Measurements from ENCODE around the gene CTPS2. TPM values are rescaled to one million over a fixed set of nuclear protein-coding genes. Genes with fewer than 3 reads are reported as not detected.

Gene CTPS2
- total RNA-seq, 2 experiments from 2014 or later = 5.6 to 6.8 TPM

DNA sequence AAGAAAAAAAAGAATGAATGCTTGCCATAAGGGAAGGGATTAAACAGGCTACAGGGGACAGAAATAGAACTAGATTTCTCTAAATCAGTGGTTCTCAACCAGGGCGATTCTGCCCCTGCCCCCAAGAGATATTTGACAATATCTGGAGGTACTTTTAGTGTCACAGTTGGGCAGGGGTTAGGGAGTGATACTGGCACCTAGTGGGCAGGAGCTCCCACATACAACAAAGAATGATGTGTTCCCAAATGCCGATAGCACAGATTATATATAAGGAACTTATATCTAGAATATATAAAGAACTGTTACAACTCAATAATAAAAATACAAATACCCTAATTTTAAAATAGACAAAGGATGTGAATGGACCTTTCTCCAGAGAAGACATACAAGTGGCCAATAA lies 47.8 kb downstream of the CTPS2 start:
- Mint-ChIP-seq H3K36me3 (ENCODE audit: low read depth) (no peaks in the 10 kb centered on the region), H3K27ac (no peak overlapping the region), H3K4me3 (no peak overlapping the region), H3K27me3 (ENCODE audit: low read depth) (no peaks in the 10 kb centered on the region), H3K4me1 (ENCODE audit: low read depth) (no peaks in the 10 kb centered on the region), H3K9me3 (no peaks in the 10 kb centered on the region)
- DNase-seq = no peak
- intact Hi-C loops (cut with micrococcal nuclease) = no loop called here
- CTCF ChIA-PET = interaction anchor here (0.7 kb wide), 1 partner anchor 58 kb away, joined by 3 read pairs; no protein-coding TSS in a partner anchor

DNA sequence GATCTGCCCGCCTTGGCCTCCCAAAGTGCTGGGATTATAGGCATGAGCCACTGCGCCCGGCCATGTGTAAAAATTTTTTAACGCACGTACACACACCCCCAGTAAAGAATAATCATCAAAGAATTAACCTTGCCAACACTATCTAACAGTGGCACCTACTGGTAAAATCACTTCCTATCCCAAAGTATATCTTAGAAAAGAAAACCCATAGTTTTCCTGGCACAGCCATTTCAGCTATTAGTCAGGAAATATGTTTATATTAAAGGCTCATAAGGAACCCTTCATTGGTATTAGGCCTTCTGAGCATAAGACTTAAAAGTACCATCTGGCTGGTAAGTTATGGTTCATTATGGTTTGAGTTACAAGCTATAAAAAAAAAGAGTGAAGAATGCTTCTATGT lies 48.4 kb downstream of the CTPS2 start:
- intact Hi-C loops (cut with micrococcal nuclease) = no loop called here
- no peaks in the 10 kb centered on the region for H3K4me1 Mint-ChIP-seq (ENCODE audit: low read depth)
- H3K27me3 Mint-ChIP-seq (ENCODE audit: low read depth) = no peaks in the 10 kb centered on the region
- H3K36me3 Mint-ChIP-seq (ENCODE audit: low read depth) = no peaks in the 10 kb centered on the region
- H3K9me3 Mint-ChIP-seq = no peaks in the 10 kb centered on the region
- H3K27ac Mint-ChIP-seq = no peak overlapping the region
- CTCF ChIA-PET = interaction anchor here (0.6 to 0.7 kb wide), 2 partner anchors 57 to 96 kb away, joined by 3 read pairs; no protein-coding TSS in a partner anchor
- no peak for DNase-seq
- H3K4me3 Mint-ChIP-seq = no peak overlapping the region

DNA sequence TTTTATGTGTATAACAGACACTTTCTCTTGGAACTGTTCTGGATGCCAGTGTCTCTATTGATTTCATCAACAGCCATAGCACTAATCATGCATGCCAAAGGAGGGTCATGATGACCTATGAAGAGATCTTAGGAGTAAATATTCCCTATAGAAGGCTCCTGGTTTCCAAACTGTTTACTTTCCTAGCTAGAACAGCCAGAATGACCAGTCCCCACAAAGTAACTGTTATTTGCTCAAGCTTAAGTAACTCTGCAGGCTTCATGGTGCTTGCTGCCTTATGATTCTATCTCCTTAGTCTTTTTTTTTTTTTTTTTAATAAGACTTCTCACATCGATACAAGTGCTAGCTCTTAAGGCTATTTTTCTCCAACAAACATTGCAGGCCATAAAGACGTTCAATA lies 50.1 kb downstream of the CTPS2 start:
- CTCF ChIA-PET = no interaction called here
- H3K36me3 Mint-ChIP-seq (ENCODE audit: low read depth) = peaks cover 2% of the 10 kb centered on the region
- intact Hi-C loops (cut with micrococcal nuclease) = no loop called here
- no peak overlapping the region for H3K27ac Mint-ChIP-seq
- no peaks in the 10 kb centered on the region for H3K4me1 Mint-ChIP-seq (ENCODE audit: low read depth)
- DNase-seq = no peak
- no peak overlapping the region for H3K4me3 Mint-ChIP-seq
- no peaks in the 10 kb centered on the region for H3K27me3 Mint-ChIP-seq (ENCODE audit: low read depth)
- no peaks in the 10 kb centered on the region for H3K9me3 Mint-ChIP-seq

DNA sequence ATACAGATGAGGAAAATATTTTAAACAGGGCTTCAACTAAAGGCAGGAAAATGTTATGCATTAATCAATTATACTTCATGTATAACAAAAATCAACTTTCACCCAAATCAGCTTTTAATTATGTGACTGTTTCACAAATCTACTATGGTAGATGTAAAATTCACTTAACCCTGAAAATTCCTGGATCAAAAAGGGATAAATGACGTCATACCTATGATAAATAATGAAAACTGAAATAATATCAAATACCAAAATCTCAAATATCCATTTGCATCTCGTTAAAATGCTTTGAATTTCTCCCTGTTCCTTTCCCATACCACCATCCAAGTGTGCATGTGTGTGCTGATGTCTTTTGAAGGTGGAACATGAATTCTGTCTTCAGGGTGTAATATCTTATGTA lies 51.0 kb downstream of the CTPS2 start:
- Mint-ChIP-seq H3K4me3 (no peak overlapping the region), H3K27ac (no peak overlapping the region), H3K4me1 (ENCODE audit: low read depth) (no peaks in the 10 kb centered on the region), H3K9me3 (no peaks in the 10 kb centered on the region), H3K27me3 (ENCODE audit: low read depth) (no peaks in the 10 kb centered on the region), H3K36me3 (ENCODE audit: low read depth) (peaks cover 2% of the 10 kb centered on the region)
- DNase-seq = no peak
- CTCF ChIA-PET = no interaction called here
- intact Hi-C loops (cut with micrococcal nuclease) = no loop called here

DNA sequence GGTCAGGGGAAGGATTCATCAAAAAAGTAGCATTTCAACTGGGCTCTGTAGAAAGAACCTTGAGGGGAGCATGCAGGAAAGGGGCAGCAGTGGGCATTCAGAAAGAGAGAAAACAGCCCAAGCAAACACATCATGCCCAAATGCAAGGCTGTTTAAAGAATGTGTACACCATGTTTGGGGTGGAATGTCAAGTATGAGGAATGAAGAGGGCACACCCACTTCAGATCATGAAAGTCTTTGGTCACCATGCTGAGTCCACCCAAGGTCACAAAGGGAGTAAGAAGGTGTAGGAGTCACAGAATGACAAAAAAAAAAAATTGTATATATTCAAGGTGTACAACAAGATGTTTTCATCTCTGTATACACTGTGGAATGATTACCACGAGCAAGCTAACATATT lies 53.1 kb downstream of the CTPS2 start:
- intact Hi-C loops (cut with micrococcal nuclease) = no loop called here

DNA sequence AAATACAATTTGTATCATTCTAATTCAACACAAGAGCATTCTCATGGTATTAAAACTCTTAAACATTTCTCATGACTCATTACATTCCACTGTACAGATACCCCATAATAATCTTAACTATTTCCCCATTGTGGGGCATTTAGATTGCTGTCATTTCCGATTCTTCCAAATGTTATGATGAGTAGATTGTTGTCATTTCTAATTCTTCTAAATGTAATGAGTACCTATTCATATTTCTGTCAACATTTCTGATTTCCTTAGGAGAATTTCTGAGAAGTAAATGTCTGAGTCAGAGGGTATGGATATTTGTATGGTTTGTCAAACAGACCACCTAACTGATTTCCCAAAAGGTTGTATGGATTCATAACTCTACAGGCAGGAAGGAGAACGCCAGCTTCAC lies 54.2 kb downstream of the CTPS2 start:
- Mint-ChIP-seq H3K4me1 (ENCODE audit: low read depth) (no peaks in the 10 kb centered on the region), H3K9me3 (no peaks in the 10 kb centered on the region), H3K36me3 (ENCODE audit: low read depth) (peaks cover 2% of the 10 kb centered on the region), H3K27me3 (ENCODE audit: low read depth) (no peaks in the 10 kb centered on the region), H3K4me3 (no peak overlapping the region), H3K27ac (no peak overlapping the region)
- DNase-seq = no peak
- intact Hi-C loops (cut with micrococcal nuclease) = no loop called here
- CTCF ChIA-PET = no interaction called here

More for the DNA sequence above, 53.1 kb downstream of the CTPS2 start:
- no peak for DNase-seq
- Mint-ChIP-seq H3K27ac (no peak overlapping the region), H3K36me3 (ENCODE audit: low read depth) (peaks cover 2% of the 10 kb centered on the region), H3K4me1 (ENCODE audit: low read depth) (no peaks in the 10 kb centered on the region), H3K27me3 (ENCODE audit: low read depth) (no peaks in the 10 kb centered on the region), H3K4me3 (no peak overlapping the region), H3K9me3 (no peaks in the 10 kb centered on the region)
- CTCF ChIA-PET = no interaction called here

DNA sequence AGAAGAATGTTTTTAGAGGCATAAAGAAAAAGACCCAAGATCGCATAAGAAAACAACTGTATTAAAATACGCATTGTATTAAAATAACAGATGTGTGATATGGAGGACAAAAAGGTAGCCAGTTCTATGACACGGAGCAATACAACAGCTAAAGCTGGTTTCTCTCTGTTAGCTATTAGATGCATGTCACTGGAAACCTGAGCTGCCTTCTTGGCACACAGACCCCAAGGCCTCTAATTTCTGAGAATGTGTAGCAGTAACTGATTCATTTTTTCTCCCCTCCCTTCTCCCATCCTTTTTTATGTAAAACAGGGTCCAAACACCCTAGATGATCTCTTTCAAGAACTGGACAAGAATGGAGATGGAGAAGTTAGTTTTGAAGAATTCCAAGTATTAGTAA lies 58.4 kb downstream of the CTPS2 start:
- intact Hi-C loops (cut with micrococcal nuclease) = no loop called here
- Mint-ChIP-seq H3K36me3 (ENCODE audit: low read depth) (peaks cover 4% of the 10 kb centered on the region), H3K27me3 (ENCODE audit: low read depth) (no peaks in the 10 kb centered on the region), H3K9me3 (no peaks in the 10 kb centered on the region), H3K27ac (no peak overlapping the region), H3K4me1 (ENCODE audit: low read depth) (no peaks in the 10 kb centered on the region), H3K4me3 (no peak overlapping the region)
- CTCF ChIA-PET = no interaction called here
- DNase-seq = no peak

DNA sequence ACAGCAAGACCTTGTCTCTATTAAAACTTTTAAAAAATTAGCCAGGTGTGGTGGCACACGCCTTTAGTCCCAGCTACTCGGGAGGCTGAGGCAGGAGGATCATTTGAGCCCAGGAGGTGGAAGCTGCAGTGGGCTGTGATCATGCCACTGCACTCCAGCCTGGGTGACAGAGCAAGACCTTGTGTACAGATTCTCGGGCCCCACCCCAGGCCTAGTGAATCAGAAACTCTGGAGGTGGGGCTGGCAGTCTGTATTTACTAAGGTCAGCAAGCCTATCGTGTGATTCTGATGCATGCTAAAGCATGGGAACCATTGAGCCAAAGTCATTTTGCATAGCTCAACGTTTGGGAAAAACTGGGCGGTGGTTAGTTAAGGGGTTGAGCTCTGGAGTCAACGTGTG lies 59.0 kb downstream of the CTPS2 start:
- H3K36me3 Mint-ChIP-seq (ENCODE audit: low read depth) = peaks cover 4% of the 10 kb centered on the region
- DNase-seq = no peak
- H3K4me1 Mint-ChIP-seq (ENCODE audit: low read depth) = no peaks in the 10 kb centered on the region
- no peaks in the 10 kb centered on the region for H3K9me3 Mint-ChIP-seq
- H3K4me3 Mint-ChIP-seq = no peak overlapping the region
- CTCF ChIA-PET = no interaction called here
- intact Hi-C loops (cut with micrococcal nuclease) = no loop called here
- no peaks in the 10 kb centered on the region for H3K27me3 Mint-ChIP-seq (ENCODE audit: low read depth)
- no peak overlapping the region for H3K27ac Mint-ChIP-seq

DNA sequence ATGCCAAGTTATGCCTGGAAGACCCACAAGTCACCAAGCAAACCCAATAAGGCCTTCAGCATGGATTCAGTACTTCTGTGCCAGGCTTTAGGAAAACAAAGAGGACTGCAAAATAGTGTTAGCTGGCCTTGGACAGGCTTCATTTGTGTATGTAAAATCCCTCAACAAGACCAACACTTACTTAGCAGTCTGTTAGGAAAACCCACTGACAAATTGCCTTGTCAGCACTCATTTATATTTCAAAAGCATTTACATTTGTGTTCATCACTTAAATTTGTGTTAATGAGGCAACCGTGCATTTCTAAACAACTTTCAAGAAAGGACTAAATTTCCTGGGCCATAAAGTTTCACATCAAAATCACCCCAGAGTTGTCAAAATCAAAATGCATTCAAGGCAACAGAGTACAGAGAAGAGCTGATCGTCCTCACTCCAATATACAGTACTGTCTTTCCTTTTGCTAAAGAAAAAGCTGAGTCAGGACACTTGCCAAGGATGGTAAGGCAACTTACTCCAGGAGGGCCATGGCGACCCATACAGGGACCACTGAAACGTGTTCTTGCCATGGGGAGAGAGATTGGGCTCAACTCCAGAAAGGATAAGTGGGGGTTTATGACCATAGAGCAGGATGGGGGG lies 61.0 kb downstream of the CTPS2 start:
- H3K27ac Mint-ChIP-seq = no peak overlapping the region
- intact Hi-C loops (cut with micrococcal nuclease) = no loop called here
- no peak for DNase-seq
- H3K9me3 Mint-ChIP-seq = no peaks in the 10 kb centered on the region
- H3K4me1 Mint-ChIP-seq (ENCODE audit: low read depth) = no peaks in the 10 kb centered on the region
- CTCF ChIA-PET = interaction anchor here (0.5 kb wide), 1 partner anchor 205 kb away, joined by 4 read pairs; no protein-coding TSS in a partner anchor
- H3K4me3 Mint-ChIP-seq = no peak overlapping the region
- H3K36me3 Mint-ChIP-seq (ENCODE audit: low read depth) = peaks cover 2% of the 10 kb centered on the region
- H3K27me3 Mint-ChIP-seq (ENCODE audit: low read depth) = no peaks in the 10 kb centered on the region

DNA sequence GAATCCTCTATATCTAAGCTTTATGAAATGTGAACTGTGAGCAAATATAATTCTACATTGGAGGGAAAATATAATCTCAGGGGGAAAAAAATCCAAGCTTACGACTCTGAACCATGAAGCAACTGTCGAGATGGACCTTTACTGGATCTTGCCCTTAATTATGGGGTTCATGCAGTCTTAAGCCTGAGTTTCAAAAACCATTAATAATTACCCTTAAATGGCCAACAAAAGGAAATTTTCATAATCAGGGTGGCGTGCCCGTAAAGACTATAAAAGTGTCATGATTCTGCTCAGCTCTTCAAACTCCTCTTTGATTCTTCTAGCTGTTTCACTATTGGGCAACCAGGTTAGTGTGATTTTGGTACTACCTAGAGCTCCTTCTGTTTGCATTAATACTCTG lies 62.6 kb downstream of the CTPS2 start, which contains the start of gene S100G:
Gene S100G (plus strand): TSS at position 301 of the 400 bp plus-strand sequence. CDS start 849 bp downstream, outside the sequence.
- peaks cover 2% of the 10 kb centered on the region for H3K36me3 Mint-ChIP-seq (ENCODE audit: low read depth)
- H3K27ac Mint-ChIP-seq = no peak within 1 kb of the TSS
- no peaks in the 10 kb centered on the region for H3K4me1 Mint-ChIP-seq (ENCODE audit: low read depth)
- no peak for DNase-seq
- CTCF ChIA-PET = interaction anchor here (1.3 kb wide), 1 partner anchor 213 kb away, joined by 5 read pairs; no protein-coding TSS in a partner anchor
- no peaks in the 10 kb centered on the region for H3K27me3 Mint-ChIP-seq (ENCODE audit: low read depth)
- H3K4me3 Mint-ChIP-seq = no peak within 1 kb of the TSS
- intact Hi-C loops (cut with micrococcal nuclease) = no loop called here
- no peaks in the 10 kb centered on the region for H3K9me3 Mint-ChIP-seq

DNA sequence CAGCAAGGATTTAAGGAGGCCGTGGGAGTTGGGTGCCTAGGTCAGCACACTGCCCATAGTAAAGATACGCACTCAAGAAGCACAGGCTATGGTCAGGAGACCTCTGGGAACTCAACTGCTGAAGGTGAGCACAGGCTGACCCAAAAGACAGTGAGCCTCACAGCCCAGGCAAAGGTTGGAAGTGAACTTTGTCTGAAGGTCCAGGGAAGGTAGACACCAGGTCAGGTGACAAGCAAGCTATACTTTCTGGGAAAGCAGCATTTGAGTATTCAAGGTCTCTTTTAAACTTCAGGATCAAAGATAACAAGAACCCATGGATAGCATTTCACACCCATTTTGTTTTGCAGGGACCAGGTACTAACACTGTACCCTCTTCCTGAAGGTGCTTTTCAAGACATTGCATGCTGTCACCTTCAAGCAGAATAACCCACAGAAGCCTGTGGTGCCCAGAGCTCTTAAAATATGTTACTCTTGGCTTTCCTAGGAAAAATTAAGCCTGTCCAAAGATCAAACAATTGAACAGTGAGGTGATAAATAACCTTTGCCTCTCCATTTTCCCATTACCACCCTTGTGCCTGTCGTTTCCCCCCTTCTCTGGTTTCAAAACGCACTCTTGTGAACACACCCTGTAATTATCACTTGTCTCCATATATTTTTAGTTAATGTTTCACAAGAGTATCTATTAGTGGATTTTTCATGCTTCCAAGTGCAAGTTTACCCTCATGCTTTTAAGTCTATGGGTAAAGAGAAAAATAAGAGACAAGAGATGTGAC lies 65.9 kb downstream of the CTPS2 start:
- H3K27me3 Mint-ChIP-seq (ENCODE audit: low read depth) = no peaks in the 10 kb centered on the region
- H3K4me1 Mint-ChIP-seq (ENCODE audit: low read depth) = no peaks in the 10 kb centered on the region
- H3K27ac Mint-ChIP-seq = no peak overlapping the region
- intact Hi-C loops (cut with micrococcal nuclease) = no loop called here
- DNase-seq = no peak
- CTCF ChIA-PET = no interaction called here
- peaks cover 3% of the 10 kb centered on the region for H3K36me3 Mint-ChIP-seq (ENCODE audit: low read depth)
- no peak overlapping the region for H3K4me3 Mint-ChIP-seq
- no peaks in the 10 kb centered on the region for H3K9me3 Mint-ChIP-seq

DNA sequence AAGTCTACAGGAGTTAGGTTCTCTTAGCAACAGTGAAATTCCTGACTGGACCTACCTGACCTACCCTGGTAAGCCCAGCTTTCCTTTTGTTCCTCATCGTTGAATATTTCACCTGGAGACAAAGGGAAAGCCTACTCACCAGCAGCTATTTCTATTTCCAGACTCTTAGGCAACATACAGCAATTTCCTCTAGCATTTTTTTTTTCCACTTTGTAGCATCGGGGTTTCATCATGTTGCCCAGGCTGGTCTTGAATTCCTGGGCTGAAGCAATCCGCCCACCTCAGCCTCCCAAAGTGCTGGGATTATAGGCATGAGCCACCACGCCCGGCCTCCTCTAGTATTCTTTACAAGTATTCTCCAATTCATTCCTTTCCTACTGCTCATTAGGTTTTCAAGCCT lies 69.3 kb downstream of the CTPS2 start:
- no peak for DNase-seq
- Mint-ChIP-seq H3K27me3 (ENCODE audit: low read depth) (no peaks in the 10 kb centered on the region), H3K4me3 (no peak overlapping the region), H3K36me3 (ENCODE audit: low read depth) (peaks cover 2% of the 10 kb centered on the region), H3K4me1 (ENCODE audit: low read depth) (no peaks in the 10 kb centered on the region), H3K9me3 (no peaks in the 10 kb centered on the region), H3K27ac (no peak overlapping the region)
- CTCF ChIA-PET = no interaction called here
- intact Hi-C loops (cut with micrococcal nuclease) = no loop called here

DNA sequence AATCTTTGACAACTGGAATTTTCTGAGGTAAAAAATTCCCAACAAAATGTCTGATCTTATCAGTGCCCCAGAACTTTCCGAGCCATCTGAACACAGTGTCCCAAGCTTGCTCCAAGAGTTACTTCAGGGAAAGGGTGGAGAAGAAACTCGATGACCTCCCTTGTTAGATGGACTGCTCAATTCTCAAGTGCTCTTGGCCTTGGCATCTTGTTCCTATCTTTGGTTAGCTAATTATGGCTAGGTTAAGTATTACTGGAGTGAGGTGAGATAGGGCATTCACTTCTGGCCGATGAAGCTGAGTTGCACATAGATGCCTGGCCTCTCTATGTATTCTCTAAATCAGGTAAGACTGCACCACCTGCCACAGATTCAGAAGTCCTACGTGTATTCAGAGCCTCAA lies 71.6 kb downstream of the CTPS2 start:
- CTCF ChIA-PET = no interaction called here
- no peaks in the 10 kb centered on the region for H3K9me3 Mint-ChIP-seq
- intact Hi-C loops (cut with micrococcal nuclease) = no loop called here
- no peak overlapping the region for H3K4me3 Mint-ChIP-seq
- no peak for DNase-seq
- no peak overlapping the region for H3K27ac Mint-ChIP-seq
- no peaks in the 10 kb centered on the region for H3K4me1 Mint-ChIP-seq (ENCODE audit: low read depth)
- peaks cover 6% of the 10 kb centered on the region for H3K36me3 Mint-ChIP-seq (ENCODE audit: low read depth)
- H3K27me3 Mint-ChIP-seq (ENCODE audit: low read depth) = no peaks in the 10 kb centered on the region
